Stimulated activated CD4-positive, alpha-beta T cell treated with anti-CD3 and anti-CD28 coated beads, Interleukin-12 subunit alpha, Interleukin-12 subunit beta, amount 100 ng/mL, for 4 hours (primary cell): ENCODE measurements around the gene PHACTR1.

Experiments used
- DNase-seq: peaks from one replicate; pipeline ENCODE4 v3.0.0-alpha.2; 2020

PHACTR1 gene

DNA sequence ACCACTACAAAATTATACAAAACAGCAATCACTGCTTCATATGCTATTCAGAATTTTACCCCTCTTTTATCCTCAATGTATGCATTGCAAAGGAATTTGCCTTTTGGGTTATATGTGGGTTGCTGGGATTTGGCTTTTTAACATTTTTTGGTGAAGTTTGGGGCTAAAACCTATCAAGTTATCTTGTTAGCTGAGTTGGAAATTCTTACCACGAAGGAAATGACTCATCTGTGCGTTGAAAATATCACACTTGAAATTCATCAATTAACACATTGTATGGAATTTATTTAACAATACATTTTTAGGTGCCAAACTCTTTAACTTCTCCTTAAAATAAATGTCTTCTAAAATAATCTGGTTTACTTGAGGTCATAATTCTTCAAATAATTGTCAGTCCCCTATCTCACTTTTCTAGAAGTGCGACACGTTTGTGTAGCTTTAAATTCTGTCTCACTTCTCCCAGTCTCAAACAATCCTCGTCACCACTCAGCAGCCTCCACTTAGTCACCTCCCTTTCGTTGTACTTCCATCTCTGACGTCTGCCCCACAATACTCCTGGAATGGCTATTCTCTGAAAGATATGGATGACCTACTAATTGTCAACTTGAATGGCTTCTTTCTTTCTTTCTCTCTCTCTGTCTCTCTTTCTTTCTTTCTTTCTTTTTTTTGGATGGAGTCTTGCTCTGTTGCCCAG lies 88.5 kb downstream of the PHACTR1 start:
- no peak for DNase-seq

GRCh38 chr6:12806136-12806535 lies 89.6 kb downstream of the PHACTR1 start:
- DNase-seq: no peak

DNA sequence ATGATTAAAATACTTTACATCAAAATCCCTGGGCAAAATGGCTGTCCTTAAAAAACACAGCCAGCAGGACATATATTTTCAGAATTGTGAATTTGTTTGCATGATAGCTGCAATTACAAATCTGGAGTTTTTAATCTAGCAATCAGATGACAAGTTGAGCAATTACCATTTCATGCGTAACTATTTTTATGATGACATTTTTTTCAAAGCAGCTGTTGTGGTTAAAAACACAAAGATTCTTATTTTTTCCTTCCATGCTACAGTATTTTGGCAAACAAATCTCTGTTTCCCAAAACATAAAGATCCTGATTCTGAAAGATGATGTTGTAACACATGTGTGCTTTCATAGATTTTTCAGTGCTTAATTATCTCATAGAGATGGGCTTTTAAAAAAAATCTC lies 90.2 kb downstream of the PHACTR1 start:
- no peak for DNase-seq

- no peak for DNase-seq
Measured at GRCh38 chr6:12811519-12811918, 95.0 kb downstream of the PHACTR1 start.

- no peak for DNase-seq
Measured at GRCh38 chr6:12813321-12813720, 96.8 kb downstream of the PHACTR1 start.

DNA sequence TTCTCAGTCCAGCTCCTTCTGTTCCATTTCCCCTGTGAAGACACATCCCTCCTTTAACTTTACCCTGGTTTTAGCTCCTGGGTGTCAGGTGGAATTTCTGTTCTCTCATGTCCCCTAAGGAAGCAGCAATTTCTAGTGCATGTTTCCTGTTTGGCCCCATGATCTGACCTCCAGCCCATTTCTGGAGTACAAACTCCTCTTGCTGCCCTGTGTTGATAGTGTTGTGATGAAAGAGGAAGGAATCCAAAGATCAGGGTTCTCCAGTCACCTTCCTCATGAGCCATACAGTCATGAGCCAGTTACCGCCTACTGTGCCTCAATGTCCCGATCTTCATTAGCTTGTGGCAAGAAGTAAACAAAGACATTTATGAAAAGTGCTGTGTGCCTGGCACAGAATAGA lies 97.4 kb downstream of the PHACTR1 start:
- no peak for DNase-seq

- no peak for DNase-seq
Measured at GRCh38 chr6:12815089-12815488, 98.5 kb downstream of the PHACTR1 start.

GRCh38 chr6:12815884-12816600 lies 99.5 kb downstream of the PHACTR1 start:
- no peak for DNase-seq

- no peak for DNase-seq
Measured at GRCh38 chr6:12818324-12818723, 101.8 kb downstream of the PHACTR1 start.

DNA sequence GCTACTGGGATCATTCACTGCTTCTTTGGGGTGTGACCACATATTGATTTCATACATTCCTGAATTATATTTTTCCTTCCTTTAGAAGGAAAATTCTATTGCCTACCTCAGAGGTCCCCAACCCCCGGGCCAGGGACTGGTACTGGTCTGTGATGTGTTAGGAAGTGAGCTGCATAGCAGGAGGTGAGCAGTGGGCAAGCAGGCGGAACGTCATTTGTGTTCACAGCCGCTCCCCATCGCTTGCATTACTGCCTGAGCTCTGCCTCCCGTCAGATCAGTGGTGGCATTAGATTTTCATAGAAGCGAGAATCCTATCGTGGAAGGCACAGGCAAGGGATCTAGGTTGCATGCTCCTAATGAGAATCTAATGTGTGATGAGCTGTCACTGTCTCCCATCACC lies 107.3 kb downstream of the PHACTR1 start:
- no peak for DNase-seq

- no peak for DNase-seq
Measured at GRCh38 chr6:12826584-12826983, 110.0 kb downstream of the PHACTR1 start.

GRCh38 chr6:12827921-12828320 lies 111.4 kb downstream of the PHACTR1 start:
- DNase-seq: no peak

- DNase-seq: no peak
Measured at GRCh38 chr6:12832226-12832735, 115.7 kb downstream of the PHACTR1 start.

- no peak for DNase-seq
Measured at GRCh38 chr6:12836009-12836408, 119.4 kb downstream of the PHACTR1 start.

DNA sequence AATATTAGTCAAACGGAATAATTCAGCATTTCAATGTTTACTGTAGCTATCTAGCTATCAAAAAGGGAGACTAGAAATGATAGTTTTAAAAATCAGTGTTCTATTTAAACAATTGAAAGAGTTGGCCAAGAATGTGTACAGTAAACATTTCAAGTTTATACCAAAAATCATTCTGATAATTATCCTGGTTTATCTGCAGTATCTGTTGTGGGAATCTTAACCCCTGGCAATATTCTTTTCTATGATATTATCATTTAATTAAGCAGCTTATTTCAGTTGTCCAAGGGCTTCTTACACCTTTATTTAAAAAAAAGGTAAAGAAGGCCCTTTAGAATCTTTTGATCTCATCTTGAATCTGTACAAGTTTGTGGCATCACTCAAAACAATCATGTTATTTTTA lies 125.1 kb downstream of the PHACTR1 start:
- DNase-seq: no peak

DNA sequence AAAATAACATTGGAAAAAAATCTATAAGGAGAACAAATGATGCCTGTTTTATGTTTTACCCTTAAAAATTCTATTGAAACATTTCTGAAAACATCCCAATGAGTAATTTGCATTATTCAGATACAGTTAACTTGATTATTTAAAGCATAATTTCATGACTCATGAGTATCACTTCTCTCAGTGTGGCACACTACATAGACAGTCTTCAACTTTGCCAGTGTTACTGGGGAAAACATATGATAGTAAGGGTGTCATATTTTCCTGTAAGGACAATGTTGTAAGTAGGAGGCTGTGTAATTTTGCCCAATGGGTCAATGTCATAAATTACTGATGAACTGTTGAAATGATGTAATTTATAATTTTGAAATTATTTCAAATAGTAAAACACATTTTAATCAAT lies 125.5 kb downstream of the PHACTR1 start:
- DNase-seq: no peak

DNA sequence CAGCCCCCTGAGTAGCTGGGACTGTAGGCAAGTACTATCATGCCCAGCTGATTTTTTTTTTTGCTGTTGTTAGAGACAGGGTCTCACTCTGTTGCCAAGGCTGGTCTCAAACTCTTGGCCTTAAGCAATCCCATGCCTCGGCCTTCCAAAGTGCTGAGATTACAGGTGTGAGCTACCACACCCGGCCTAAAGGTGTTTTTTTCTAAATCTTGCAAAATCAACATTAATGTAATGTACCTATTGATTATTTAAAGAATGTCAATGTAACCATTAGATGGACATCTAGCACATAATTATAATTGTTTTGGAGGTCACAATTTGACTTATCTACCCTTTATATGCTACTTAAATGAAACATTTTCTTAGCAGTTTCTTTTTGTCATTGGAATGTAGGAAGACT lies 126.1 kb downstream of the PHACTR1 start:
- DNase-seq: no peak

GRCh38 chr6:12844284-12845223 lies 128.0 kb downstream of the PHACTR1 start:
- no peak for DNase-seq

DNA sequence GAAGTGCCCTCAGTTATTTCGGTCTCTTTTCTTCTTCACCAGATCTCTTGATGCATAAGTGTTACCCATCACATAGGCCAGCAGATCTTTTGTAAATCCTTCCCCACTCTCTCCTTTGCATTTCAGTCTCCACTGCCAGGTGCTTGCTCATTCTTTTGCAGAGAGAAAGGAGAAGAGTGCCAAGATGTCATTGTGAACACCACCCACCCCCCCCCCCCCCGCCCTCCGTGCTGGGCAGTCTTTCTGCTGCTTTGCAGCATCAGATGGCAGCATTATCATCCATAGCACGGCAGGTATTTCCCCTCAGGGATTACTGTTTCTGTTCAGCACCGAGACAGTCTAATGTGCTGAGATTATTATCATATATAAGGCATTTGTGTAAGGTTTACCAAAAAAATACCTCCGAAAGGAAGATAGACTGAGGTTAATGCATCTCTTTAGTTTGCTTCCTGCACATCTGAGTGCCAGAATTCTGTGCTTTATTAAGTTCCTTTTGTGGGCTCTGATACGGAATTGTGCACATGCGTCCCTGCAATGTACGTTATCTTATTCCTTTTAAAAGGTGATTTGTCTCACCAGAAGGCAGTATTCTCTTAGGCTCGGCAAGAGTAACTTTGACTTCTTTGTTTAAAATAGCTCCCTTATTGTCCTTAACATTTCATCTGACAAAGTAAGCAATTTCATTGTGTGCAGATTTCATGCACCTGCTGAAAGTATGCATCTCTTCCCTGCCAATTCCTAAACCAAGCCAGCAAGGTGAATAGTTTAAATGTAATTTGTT lies 128.8 kb downstream of the PHACTR1 start:
- no peak for DNase-seq

- no peak for DNase-seq
Measured at GRCh38 chr6:12848964-12849808, 132.6 kb downstream of the PHACTR1 start.

GRCh38 chr6:12849809-12850198 lies 133.2 kb downstream of the PHACTR1 start:
- DNase-seq: no peak
